GM04503 (cell line): Measurements from ENCODE around the gene MYADM.

Experiments
- DNase-seq: peaks from one replicate; pipeline ENCODE4 v3.0.0-alpha.2; 2012; ENCODE audit warnings: low read depth

MYADM gene

DNA sequence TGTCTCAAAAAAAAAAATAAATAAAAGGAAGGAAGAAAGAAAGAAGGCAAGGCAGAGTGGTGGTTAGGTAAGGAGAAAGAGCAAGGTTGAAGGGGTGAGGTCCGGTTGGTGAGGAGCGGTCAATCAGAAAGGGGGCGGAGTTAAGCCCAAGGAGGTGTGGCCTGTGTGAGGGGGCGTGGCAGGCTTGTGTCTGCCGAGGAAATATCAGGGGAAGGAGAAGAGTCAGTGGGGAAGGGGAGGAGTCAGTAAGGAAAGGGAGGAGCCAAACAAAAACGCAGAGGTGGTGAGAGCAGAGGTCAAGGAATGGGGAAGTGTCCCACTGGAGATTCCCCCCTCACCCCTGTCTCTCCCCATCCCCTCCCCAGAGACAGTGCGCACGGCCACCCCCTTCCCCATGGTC lies 47.3 kb downstream of the MYADM start:
- DNase-seq = no peak

DNA sequence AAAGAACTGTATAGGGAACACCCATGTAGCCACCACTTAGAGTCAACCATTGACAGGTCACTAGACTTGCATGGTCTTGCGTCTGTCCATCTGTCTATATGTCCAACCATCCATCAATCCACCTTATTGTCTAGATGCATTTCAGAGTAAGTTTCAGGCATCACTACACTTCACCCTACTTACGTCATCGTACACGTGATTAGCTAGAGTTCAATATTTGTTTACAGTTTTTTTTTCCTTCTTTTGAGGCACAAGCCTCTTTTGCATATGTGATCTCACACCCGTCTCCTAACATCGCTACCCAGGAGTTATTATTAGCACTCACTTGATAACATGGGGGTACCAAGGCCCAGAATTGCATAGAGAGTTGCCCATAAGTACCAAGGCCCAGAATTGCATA lies 48.3 kb downstream of the MYADM start:
- no peak for DNase-seq

GRCh38 chr19:53917356-53917755 lies 49.7 kb downstream of the MYADM start:
- no peak for DNase-seq
